ENCODE data around the gene DUOXA1.

Gene DUOXA1

GRCh38 chr15:45126535-45127158 lies 3.0 kb downstream of the DUOXA1 start:
- Histone ChIP-seq H3K9ac (ENCODE audit: low read depth, low read length) (no peak overlapping the region), H3K4me1 (ENCODE audit: control insufficient read depth, insufficient read depth, low read length) (peaks cover 12% of the 10 kb centered on the region), H3K36me3 (ENCODE audit: insufficient read depth, low read length) (no peaks in the 10 kb centered on the region), H3K9me3 (replicated peaks; ENCODE audit: low read length) (no peaks in the 10 kb centered on the region), H3K4me3 (ENCODE audit: low read length) (no peak overlapping the region), H3K27me3 (ENCODE audit: control insufficient read depth, insufficient read depth, low read length) (peaks cover 79% of the 10 kb centered on the region), H3K4me2 (ENCODE audit: low read length) (no peak overlapping the region)

- Histone ChIP-seq H3K9me3 (replicated peaks; ENCODE audit: low read length) (no peaks in the 10 kb centered on the region), H3K4me3 (ENCODE audit: low read length) (no peak overlapping the region), H3K4me1 (ENCODE audit: control insufficient read depth, insufficient read depth, low read length) (peaks cover 14% of the 10 kb centered on the region), H3K4me2 (ENCODE audit: low read length) (no peak overlapping the region), H3K36me3 (ENCODE audit: insufficient read depth, low read length) (no peaks in the 10 kb centered on the region), H3K27me3 (ENCODE audit: control insufficient read depth, insufficient read depth, low read length) (peaks cover 51% of the 10 kb centered on the region), H3K9ac (ENCODE audit: low read depth, low read length) (no peak overlapping the region)
Observed at GRCh38 chr15:45123397-45123796, 6.3 kb downstream of the DUOXA1 start.

GRCh38 chr15:45122719-45123118 lies 7.0 kb downstream of the DUOXA1 start:
- Histone ChIP-seq H3K4me1 (ENCODE audit: control insufficient read depth, insufficient read depth, low read length) (peaks cover 14% of the 10 kb centered on the region), H3K9me3 (replicated peaks; ENCODE audit: low read length) (no peaks in the 10 kb centered on the region), H3K4me2 (ENCODE audit: low read length) (no peak overlapping the region), H3K27me3 (ENCODE audit: control insufficient read depth, insufficient read depth, low read length) (peaks cover 45% of the 10 kb centered on the region), H3K36me3 (ENCODE audit: insufficient read depth, low read length) (no peaks in the 10 kb centered on the region), H3K9ac (ENCODE audit: low read depth, low read length) (no peak overlapping the region), H3K4me3 (ENCODE audit: low read length) (no peak overlapping the region)

DNA sequence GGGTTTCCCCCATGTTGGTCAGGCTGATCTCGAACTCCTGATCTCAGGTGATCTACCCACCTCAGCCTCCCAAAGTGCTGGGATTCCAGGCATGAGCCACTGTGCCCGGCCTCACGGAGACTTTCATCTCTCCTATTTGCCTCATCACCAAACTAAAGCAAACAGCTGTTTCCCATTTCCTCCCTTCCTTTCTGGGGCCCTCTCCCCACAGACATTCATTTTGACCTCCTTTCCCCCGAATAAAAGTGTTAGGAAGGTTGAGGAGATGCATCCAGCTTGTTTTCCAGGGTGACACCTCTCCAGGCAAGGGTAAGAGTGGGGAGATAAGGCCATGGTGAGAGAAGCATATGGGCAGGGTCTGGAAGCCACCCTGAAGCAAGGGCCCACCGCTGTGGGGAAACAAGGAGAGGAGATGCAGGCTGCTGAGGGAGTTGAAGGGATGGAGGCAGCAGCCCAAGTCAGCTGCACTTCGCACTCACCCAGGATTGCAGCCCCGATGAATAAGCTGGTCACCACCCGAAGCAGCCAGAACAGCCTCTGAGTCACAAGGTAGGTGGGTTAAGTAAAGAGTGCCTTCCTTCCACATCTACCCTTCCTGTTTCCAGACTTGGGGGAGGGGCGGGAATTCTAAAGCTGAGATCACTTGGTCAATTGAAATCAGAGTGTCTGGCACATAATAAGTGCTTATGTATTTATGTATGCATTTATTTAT lies 7.8 kb downstream of the DUOXA1 start:
- H3K36me3 ChIP-seq (ENCODE audit: insufficient read depth, low read length) = no peaks in the 10 kb centered on the region
- H3K4me1 ChIP-seq (ENCODE audit: control insufficient read depth, insufficient read depth, low read length) = peaks cover 14% of the 10 kb centered on the region
- H3K27me3 ChIP-seq (ENCODE audit: control insufficient read depth, insufficient read depth, low read length) = peaks cover 45% of the 10 kb centered on the region
- H3K4me2 ChIP-seq (ENCODE audit: low read length) = peak overlapping the region; percentile 73
- H3K9ac ChIP-seq (ENCODE audit: low read depth, low read length) = peak overlapping the region; percentile 48
- H3K9me3 ChIP-seq (replicated peaks; ENCODE audit: low read length) = no peaks in the 10 kb centered on the region
- no peak overlapping the region for H3K4me3 ChIP-seq (ENCODE audit: low read length)

DNA sequence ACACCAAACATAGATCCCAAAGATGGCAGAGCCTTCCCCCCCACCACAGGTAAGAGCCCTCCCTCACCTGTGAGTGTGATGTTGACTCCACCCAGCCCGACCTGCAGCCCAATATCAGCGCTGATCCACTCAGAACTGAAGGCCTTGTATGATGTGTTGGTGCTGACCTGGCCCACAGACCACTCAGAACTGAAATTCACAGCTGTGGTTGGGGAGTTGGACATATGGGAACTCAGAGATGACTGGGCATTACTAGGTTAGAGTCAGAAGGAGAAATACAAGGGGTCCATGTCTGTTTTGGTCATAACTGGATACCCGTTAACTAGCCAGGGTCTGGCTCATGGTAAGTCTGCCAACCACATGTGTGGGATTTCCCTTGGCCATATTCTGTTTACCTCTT lies 8.7 kb downstream of the DUOXA1 start:
- Histone ChIP-seq H3K4me1 (ENCODE audit: control insufficient read depth, insufficient read depth, low read length) (peaks cover 14% of the 10 kb centered on the region), H3K36me3 (ENCODE audit: insufficient read depth, low read length) (no peaks in the 10 kb centered on the region), H3K4me3 (ENCODE audit: low read length) (no peak overlapping the region), H3K9ac (ENCODE audit: low read depth, low read length) (no peak overlapping the region), H3K4me2 (ENCODE audit: low read length) (no peak overlapping the region), H3K9me3 (replicated peaks; ENCODE audit: low read length) (no peaks in the 10 kb centered on the region), H3K27me3 (ENCODE audit: control insufficient read depth, insufficient read depth, low read length) (peaks cover 50% of the 10 kb centered on the region)

DNA sequence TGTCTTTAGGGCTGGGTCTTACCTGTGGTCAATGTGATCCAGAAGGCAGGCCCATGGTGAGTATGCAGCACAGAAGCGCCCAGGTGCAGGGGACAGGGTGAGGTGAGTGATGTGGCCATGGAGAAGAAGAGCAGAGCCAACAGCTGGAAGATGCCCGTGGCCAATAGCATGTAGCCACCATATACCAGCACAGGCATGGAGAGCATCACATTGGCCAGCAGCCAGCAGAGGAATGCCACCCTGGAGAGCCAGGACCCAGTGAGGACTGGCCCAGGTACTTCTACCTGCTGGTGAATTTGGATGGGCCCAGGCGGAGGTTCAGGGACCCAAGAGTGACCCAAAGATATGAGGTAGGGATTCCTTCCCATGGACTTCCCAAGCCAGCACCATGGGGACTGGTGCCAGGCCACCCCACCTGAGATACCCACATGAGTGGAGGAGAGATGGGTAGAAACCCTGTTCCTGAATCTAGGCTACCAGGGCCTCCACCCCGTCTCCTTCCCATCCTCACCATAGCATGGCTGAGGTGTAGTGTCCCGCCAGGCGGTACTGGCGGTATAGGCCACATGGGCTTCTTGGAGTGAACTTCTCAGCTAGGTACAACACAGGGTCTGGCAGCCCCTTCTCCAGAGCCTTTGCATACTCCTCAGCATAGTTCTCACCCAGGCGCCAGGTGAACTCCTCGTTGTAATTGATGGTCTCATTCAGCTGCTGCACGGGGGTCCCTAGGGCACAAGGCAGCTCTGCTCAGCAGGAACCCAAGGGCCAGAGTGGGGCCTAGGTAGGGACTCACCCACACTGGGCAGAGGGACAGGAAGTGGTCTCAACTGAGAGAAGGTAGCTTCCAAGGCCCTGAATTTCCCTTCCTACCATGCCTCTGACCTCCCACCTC lies 9.4 kb downstream of the DUOXA1 start:
- no peak overlapping the region for H3K4me2 ChIP-seq (ENCODE audit: low read length)
- peaks cover 50% of the 10 kb centered on the region for H3K27me3 ChIP-seq (ENCODE audit: control insufficient read depth, insufficient read depth, low read length)
- H3K9ac ChIP-seq (ENCODE audit: low read depth, low read length) = no peak overlapping the region
- H3K9me3 ChIP-seq (replicated peaks; ENCODE audit: low read length) = no peaks in the 10 kb centered on the region
- H3K36me3 ChIP-seq (ENCODE audit: insufficient read depth, low read length) = no peaks in the 10 kb centered on the region
- peaks cover 14% of the 10 kb centered on the region for H3K4me1 ChIP-seq (ENCODE audit: control insufficient read depth, insufficient read depth, low read length)
- H3K4me3 ChIP-seq (ENCODE audit: low read length) = no peak overlapping the region

- H3K4me2 ChIP-seq (ENCODE audit: low read length) = no peak overlapping the region
- peaks cover 55% of the 10 kb centered on the region for H3K27me3 ChIP-seq (ENCODE audit: control insufficient read depth, insufficient read depth, low read length)
- H3K36me3 ChIP-seq (ENCODE audit: insufficient read depth, low read length) = no peaks in the 10 kb centered on the region
- H3K9me3 ChIP-seq (replicated peaks; ENCODE audit: low read length) = no peaks in the 10 kb centered on the region
- no peak overlapping the region for H3K4me3 ChIP-seq (ENCODE audit: low read length)
- no peak overlapping the region for H3K9ac ChIP-seq (ENCODE audit: low read depth, low read length)
- peaks cover 14% of the 10 kb centered on the region for H3K4me1 ChIP-seq (ENCODE audit: control insufficient read depth, insufficient read depth, low read length)
Observed at GRCh38 chr15:45118996-45119395, 10.7 kb downstream of the DUOXA1 start.

- H3K4me2 ChIP-seq (ENCODE audit: low read length) = peak overlapping the region; percentile 71
- no peaks in the 10 kb centered on the region for H3K36me3 ChIP-seq (ENCODE audit: insufficient read depth, low read length)
- no peak overlapping the region for H3K9ac ChIP-seq (ENCODE audit: low read depth, low read length)
- peaks cover 14% of the 10 kb centered on the region for H3K4me1 ChIP-seq (ENCODE audit: control insufficient read depth, insufficient read depth, low read length)
- H3K9me3 ChIP-seq (replicated peaks; ENCODE audit: low read length) = no peaks in the 10 kb centered on the region
- H3K4me3 ChIP-seq (ENCODE audit: low read length) = no peak overlapping the region
- H3K27me3 ChIP-seq (ENCODE audit: control insufficient read depth, insufficient read depth, low read length) = peaks cover 56% of the 10 kb centered on the region
Observed at GRCh38 chr15:45118131-45118588, 11.5 kb downstream of the DUOXA1 start.

DNA sequence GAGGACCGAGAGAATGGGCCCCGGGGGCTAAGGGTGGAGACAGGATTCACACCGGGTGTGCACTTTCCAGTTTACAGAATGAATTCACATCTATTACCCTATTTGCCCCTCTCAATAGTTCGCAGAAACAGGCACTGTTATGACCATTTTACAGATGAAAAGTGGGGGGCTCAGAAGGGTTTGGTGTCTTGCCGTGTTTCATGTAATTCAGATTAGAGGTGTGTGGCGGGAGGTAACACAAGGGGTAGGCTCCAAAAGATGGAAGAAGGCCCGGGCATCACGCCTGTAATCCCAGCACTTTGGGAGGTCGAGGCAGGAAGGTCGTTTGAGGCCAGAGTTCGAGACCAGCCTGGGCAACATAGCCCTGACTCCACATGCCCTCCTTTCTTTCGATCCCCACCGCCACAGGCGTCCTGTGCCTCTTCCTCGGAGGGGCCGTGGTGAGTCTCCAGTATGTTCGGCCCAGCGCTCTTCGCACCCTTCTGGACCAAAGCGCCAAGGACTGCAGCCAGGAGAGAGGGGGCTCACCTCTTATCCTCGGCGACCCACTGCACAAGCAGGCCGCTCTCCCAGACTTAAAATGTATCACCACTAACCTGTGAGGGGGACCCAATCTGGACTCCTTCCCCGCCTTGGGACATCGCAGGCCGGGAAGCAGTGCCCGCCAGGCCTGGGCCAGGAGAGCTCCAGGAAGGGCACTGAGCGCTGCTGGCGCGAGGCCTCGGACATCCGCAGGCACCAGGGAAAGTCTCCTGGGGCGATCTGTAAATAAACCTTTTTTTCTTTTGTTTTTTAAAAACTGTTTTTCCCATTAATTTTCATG lies 12.2 kb downstream of the DUOXA1 start:
- Histone ChIP-seq H3K9me3 (replicated peaks; ENCODE audit: low read length) (no peaks in the 10 kb centered on the region), H3K9ac (ENCODE audit: low read depth, low read length) (no peak overlapping the region), H3K36me3 (ENCODE audit: insufficient read depth, low read length) (no peaks in the 10 kb centered on the region), H3K27me3 (ENCODE audit: control insufficient read depth, insufficient read depth, low read length) (peaks cover 56% of the 10 kb centered on the region), H3K4me2 (ENCODE audit: low read length) (peak overlapping the region; percentile 71), H3K4me3 (ENCODE audit: low read length) (no peak overlapping the region), H3K4me1 (ENCODE audit: control insufficient read depth, insufficient read depth, low read length) (peaks cover 10% of the 10 kb centered on the region)

- no peak overlapping the region for H3K4me3 ChIP-seq (ENCODE audit: low read length)
- no peaks in the 10 kb centered on the region for H3K9me3 ChIP-seq (replicated peaks; ENCODE audit: low read length)
- H3K27me3 ChIP-seq (ENCODE audit: control insufficient read depth, insufficient read depth, low read length) = peaks cover 64% of the 10 kb centered on the region
- no peak overlapping the region for H3K9ac ChIP-seq (ENCODE audit: low read depth, low read length)
- H3K4me2 ChIP-seq (ENCODE audit: low read length) = no peak overlapping the region
- no peaks in the 10 kb centered on the region for H3K36me3 ChIP-seq (ENCODE audit: insufficient read depth, low read length)
- H3K4me1 ChIP-seq (ENCODE audit: control insufficient read depth, insufficient read depth, low read length) = peaks cover 2% of the 10 kb centered on the region
Observed at GRCh38 chr15:45116482-45117307, 13.0 kb downstream of the DUOXA1 start.
